Esophagus muscularis mucosa (tissue), 4 donors: ENCODE results near the gene UNC5A.

Experiments
- CTCF ChIP-seq, 3 experiments: fragments of 200-600 bp in 2 of 3; fragments of 450-650 bp in 1 of 3; sonication (generic) in 2 of 3; IDR thresholded peaks; one replicate each; pipeline ENCODE4 v1.5.1; 2017 to 2019; ENCODE audit warnings: antibody characterized with exemption in 3 of 3, mild to moderate bottlenecking in 2 of 3, moderate library complexity in 1 of 3
- EP300 ChIP-seq: sonication (generic); formaldehyde crosslinking; IDR thresholded peaks from one replicate; pipeline ENCODE4 v1.6.1; 2017; ENCODE audit warnings: antibody characterized with exemption
- POLR2A ChIP-seq: fragments of 450-650 bp; IDR thresholded peaks from one replicate; pipeline ENCODE4 v1.6.1; 2017; ENCODE audit warnings: antibody characterized with exemption, moderate library complexity, mild to moderate bottlenecking, low read depth
- POLR2AphosphoS5 ChIP-seq, 2 donors: sonication (generic); formaldehyde crosslinking; IDR thresholded peaks; one replicate each; pipeline ENCODE4 v1.6.1; 2017; ENCODE audit warnings: antibody characterized with exemption in 2 of 2

GRCh38 chr5:176908675-176909368 lies 98.5 kb downstream of the UNC5A start:
- TF ChIP-seq POLR2AphosphoS5 (IDR thresholded peaks at IDR 0.05) (no peak), POLR2A (no peak), CTCF (IDR thresholded peaks at IDR 0.05) (no peak), EP300 (no peak)
